ENCODE data around the gene SLITRK2.

- no peak for TF ChIP-seq POLR2A (IDR thresholded peaks at IDR 0.05)
- no peak for TF ChIP-seq CTCF (IDR thresholded peaks at IDR 0.05)
These were observed 44.2 kb downstream of the SLITRK2 start for GRCh38 chrX:145861818-145862217.
